Measurements from ENCODE around the gene ANKRD55.
"Not testable (repeated sequence)": the region's sequence is repeated elsewhere in the genome, so short reads cannot be mapped to it uniquely, and the experiment has no call there.

DNA sequence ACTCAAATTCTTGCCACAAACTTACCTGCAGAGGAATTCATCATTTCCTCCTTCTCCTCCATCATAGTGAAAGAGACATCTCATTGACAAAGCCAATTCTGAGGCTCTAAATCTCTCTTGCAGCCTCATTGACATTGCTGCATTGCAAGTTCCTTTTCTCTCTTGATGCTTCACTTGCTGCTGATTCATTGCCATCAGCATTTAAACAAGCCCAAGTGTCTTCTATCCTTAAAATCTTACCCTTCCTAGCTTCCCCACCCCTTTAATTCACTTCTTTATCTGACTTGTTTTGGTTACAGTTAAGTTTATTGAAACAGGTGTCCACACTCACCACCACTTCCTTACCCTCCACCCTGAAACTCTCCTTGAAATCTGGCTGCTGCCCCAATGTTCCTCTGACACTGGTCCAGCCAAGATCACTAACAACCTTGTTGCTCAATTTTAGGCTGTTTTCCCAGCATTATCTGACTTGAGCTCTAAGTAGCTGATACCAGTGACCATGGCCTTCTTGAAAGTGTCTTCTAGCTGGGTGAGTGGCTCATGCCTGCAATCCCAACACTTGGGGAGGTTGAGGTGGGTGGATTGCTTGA, 152.0 kb downstream of the ANKRD55 start:
- TF ChIP-seq, protein P1, sequence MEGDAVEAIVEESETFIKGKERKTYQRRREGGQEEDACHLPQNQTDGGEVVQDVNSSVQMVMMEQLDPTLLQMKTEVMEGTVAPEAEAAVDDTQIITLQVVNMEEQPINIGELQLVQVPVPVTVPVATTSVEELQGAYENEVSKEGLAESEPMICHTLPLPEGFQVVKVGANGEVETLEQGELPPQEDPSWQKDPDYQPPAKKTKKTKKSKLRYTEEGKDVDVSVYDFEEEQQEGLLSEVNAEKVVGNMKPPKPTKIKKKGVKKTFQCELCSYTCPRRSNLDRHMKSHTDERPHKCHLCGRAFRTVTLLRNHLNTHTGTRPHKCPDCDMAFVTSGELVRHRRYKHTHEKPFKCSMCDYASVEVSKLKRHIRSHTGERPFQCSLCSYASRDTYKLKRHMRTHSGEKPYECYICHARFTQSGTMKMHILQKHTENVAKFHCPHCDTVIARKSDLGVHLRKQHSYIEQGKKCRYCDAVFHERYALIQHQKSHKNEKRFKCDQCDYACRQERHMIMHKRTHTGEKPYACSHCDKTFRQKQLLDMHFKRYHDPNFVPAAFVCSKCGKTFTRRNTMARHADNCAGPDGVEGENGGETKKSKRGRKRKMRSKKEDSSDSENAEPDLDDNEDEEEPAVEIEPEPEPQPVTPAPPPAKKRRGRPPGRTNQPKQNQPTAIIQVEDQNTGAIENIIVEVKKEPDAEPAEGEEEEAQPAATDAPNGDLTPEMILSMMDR (IDR thresholded peaks at IDR 0.05) = not testable (repeated sequence)
- TF ChIP-seq POLR2A (IDR thresholded peaks at IDR 0.05) = not testable (repeated sequence)
